Lower lobe of right lung (tissue), 2 donors: Measurements from ENCODE around the gene KAT6B. TPM values are rescaled to one million over a fixed set of nuclear protein-coding genes. Genes with fewer than 3 reads are reported as not detected.

ENCODE experiments used
- ATAC-seq, 2 donors: fragments of 200-7000 bp; cut with Tn5 transposase; one replicate each; pipeline ENCODE4 v1.9.1; 2020 to 2022; ENCODE audit warnings: mild to moderate bottlenecking in 2 of 2, moderate library complexity in 2 of 2
- DNase-seq: peaks from one replicate; pipeline ENCODE4 v3.0.0-alpha.2; 2020
- H3K27ac ChIP-seq: fragments of 200-600 bp; one replicate; pipeline ENCODE4 v1.8.0; 2022
- H3K27me3 ChIP-seq: fragments of 200-600 bp; one replicate; pipeline ENCODE4 v1.8.0; 2022; ENCODE audit warnings: low read depth
- H3K36me3 ChIP-seq: fragments of 200-600 bp; one replicate; pipeline ENCODE4 v1.8.0; 2022; ENCODE audit warnings: mild to moderate bottlenecking
- H3K4me1 ChIP-seq: fragments of 200-600 bp; one replicate; pipeline ENCODE4 v1.8.0; 2022
- H3K4me3 ChIP-seq: fragments of 200-600 bp; one replicate; pipeline ENCODE4 v1.8.0; 2022; ENCODE audit warnings: mild to moderate bottlenecking
- H3K9me3 ChIP-seq: fragments of 200-600 bp; one replicate; pipeline ENCODE4 v1.8.0; 2022
- intact Hi-C: fragments of 100-400 bp; cut with DNase I; formaldehyde crosslinking; loops from one replicate; pipeline ENCODE4 v1.11.0; 2022
- total RNA-seq: library from RNA; stranded (reverse); fragmentation: NEBNext Ultra II Directional; extraction: Animal tissue kit (Norgen Biotek cat#: 25700); gene quantifications from one replicate; pipeline ENCODE4 v1.2.1, GENCODE V29; 2021
- TF ChIP-seq, protein P1 (sequence below): fragments of 200-600 bp; IDR thresholded peaks from one replicate; pipeline ENCODE4 v1.8.0; 2022; ENCODE audit warnings: antibody characterized with exemption, mild to moderate bottlenecking
- donor health status: DM: no; HTN: yes; CAD: no; lungs with severe emphysema.

KAT6B gene
- total RNA-seq, 1 donor from 2014 or later = 46.3 TPM

DNA sequence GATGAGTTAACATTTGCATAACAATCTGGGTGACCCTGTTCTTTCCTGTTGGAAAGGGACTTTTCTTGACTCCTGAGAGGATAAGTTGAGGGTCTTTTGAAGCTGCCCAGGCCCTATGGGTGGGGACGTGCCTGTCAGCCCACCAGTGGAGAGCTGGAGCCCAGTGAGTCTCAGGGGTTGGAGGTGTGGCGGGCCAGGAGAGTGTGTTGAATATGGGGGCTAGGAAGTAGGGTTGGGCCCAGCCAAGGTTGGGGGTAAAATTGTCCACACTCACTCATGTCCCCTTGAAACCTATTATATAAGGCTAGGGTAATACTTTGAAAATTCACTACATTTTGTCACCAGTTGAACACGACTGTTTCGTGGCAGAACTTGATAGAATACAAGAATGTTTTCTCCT lies 17.9 kb upstream of the KAT6B start:
- intact Hi-C loops = no loop called here
- DNase-seq = no peak
- no peak for ATAC-seq
- no peak overlapping the region for H3K27ac ChIP-seq
- H3K4me1 ChIP-seq = no peaks in the 10 kb centered on the region
- no peaks in the 10 kb centered on the region for H3K27me3 ChIP-seq
- no peaks in the 10 kb centered on the region for H3K9me3 ChIP-seq
- TF ChIP-seq, protein P1, sequence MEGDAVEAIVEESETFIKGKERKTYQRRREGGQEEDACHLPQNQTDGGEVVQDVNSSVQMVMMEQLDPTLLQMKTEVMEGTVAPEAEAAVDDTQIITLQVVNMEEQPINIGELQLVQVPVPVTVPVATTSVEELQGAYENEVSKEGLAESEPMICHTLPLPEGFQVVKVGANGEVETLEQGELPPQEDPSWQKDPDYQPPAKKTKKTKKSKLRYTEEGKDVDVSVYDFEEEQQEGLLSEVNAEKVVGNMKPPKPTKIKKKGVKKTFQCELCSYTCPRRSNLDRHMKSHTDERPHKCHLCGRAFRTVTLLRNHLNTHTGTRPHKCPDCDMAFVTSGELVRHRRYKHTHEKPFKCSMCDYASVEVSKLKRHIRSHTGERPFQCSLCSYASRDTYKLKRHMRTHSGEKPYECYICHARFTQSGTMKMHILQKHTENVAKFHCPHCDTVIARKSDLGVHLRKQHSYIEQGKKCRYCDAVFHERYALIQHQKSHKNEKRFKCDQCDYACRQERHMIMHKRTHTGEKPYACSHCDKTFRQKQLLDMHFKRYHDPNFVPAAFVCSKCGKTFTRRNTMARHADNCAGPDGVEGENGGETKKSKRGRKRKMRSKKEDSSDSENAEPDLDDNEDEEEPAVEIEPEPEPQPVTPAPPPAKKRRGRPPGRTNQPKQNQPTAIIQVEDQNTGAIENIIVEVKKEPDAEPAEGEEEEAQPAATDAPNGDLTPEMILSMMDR = no peak
- H3K4me3 ChIP-seq = no peak overlapping the region
- H3K36me3 ChIP-seq = no peaks in the 10 kb centered on the region

DNA sequence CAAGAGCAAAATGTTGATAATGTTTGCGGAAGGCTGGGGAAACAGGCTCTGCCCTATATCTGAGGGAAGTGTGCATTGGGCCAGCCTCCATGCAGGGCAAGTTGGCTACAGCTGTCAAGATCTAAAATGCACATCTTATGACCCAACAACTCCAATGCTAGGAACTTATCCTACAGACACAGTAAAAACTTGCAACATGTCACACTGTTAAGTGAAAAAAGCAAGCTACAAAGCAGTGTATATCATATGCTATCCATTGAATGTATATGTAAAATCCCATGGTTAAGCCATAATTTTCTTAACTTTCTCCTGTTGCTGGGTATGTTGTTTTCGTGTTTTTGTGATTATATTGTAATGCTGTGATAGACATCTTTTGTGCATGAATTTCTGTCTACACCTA lies 16.3 kb upstream of the KAT6B start:
- TF ChIP-seq, protein P1 = no peak
- no peaks in the 10 kb centered on the region for H3K9me3 ChIP-seq
- H3K4me1 ChIP-seq = no peaks in the 10 kb centered on the region
- ATAC-seq (no peak), DNase-seq (no peak)
- intact Hi-C loops = no loop called here
- no peaks in the 10 kb centered on the region for H3K36me3 ChIP-seq
- no peaks in the 10 kb centered on the region for H3K27me3 ChIP-seq
- no peak overlapping the region for H3K27ac ChIP-seq
- H3K4me3 ChIP-seq = no peak overlapping the region

DNA sequence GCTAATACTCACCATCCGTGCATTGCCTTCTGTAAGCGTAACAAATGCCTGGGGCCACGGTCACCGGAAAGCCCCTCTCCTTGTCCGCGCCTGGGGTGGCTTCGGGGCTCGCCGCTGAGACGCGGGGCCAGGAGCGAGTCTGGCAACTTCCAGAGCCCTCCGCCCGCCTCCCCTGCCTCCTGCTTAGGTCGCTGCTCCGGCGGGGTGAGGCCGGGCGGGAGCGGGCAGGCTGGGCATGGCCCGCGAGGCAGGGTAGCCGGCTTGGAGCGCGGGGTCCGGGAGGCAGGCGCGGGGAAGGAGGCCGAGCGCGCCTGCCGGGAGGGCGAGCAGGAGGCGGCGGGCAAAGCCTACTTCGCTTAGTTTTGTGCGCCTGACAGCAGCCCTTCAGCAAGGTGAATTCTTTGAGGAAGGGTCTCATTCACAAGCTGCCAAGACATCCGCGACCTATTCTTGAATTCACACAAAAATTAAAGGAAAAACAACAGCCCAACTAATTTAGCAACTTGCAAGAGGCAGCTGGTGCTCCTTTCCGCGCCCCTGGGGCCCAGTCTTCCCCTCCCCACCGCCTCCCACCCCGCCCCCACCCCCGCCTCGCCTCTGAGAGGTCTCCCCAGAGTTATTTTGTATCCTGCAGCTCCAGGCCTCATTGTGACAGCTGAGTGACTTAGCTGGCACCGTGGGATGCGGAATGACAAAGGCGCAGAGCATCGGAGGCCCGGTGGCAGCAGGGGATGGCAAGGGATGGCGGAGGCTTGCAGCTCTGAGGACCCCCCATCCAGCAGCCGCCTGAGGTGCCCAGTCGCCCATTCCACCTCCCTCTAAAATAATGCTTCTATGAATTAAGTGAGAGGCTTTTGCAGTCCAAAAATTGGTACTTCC lies 12.8 kb upstream of the KAT6B start:
- intact Hi-C loops = no loop called here
- H3K9me3 ChIP-seq = no peaks in the 10 kb centered on the region
- no peak for ATAC-seq

DNA sequence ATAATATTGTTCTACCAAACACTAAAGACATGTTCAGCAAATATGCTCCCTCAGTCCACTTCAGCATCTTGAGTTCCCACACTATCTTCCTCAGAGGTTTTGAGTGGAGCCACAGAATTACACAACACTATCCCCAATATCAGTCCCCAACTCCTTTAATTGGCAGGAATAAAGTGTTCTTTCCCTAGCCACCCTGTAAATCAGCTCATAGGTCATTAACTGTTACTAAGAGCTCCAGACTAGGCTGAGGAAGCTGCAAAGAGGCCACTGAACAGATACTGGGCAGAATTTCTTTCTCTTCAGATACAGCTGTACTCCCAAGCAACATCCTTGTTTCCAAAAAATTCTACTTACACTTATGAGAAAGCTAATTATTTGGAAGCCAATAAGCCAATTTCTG lies 11.6 kb upstream of the KAT6B start:
- intact Hi-C loops = no loop called here
- H3K36me3 ChIP-seq = no peaks in the 10 kb centered on the region
- H3K27me3 ChIP-seq = no peaks in the 10 kb centered on the region
- H3K27ac ChIP-seq = no peak overlapping the region
- ATAC-seq = peak in 1 of 2 donors; percentile 14
- no peaks in the 10 kb centered on the region for H3K9me3 ChIP-seq
- no peak for DNase-seq
- no peaks in the 10 kb centered on the region for H3K4me1 ChIP-seq
- TF ChIP-seq, protein P1 = no peak
- no peak overlapping the region for H3K4me3 ChIP-seq

More for the DNA sequence above, 12.8 kb upstream of the KAT6B start:
- Histone ChIP-seq H3K36me3 (no peaks in the 10 kb centered on the region), H3K4me1 (no peaks in the 10 kb centered on the region), H3K27me3 (no peaks in the 10 kb centered on the region), H3K4me3 (no peak overlapping the region), H3K27ac (no peak overlapping the region)
- no peak for DNase-seq
- TF ChIP-seq, protein P1 = no peak

DNA sequence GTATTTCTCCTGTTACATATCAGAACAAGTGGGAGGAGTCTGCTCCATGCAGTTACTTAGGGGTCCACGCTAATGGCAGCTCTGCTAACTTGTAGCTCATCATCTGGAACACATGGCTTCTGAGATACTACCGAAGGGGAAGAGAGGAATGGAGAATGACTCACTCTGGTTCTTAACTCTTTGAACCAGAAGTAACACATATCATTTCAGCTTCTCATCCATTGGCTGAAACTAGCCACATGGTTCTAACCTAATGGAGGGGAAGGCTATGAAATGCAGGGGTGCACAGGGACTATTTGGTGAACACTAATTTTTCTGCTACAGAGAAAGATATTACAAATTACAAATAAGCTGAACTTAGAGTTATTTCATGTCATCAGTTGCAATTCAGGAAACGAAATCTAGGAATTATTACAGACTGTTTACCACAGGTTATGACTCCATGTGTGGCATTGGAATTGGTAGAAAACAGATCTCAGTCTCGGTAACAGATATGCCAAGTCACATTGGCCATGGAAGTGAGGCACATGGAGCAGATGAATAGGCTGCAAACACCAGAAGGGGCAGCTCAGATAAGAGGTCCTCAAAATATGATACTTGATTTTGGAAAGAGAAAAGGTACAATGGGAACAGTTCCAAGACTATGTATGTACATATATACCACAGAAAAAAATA lies 9.4 kb upstream of the KAT6B start:
- TF ChIP-seq, protein P1 = no peak
- H3K4me3 ChIP-seq = no peak overlapping the region
- no peak for DNase-seq
- intact Hi-C loops = no loop called here
- H3K27me3 ChIP-seq = no peaks in the 10 kb centered on the region
- no peaks in the 10 kb centered on the region for H3K9me3 ChIP-seq
- H3K36me3 ChIP-seq = no peaks in the 10 kb centered on the region
- ATAC-seq = no peak
- no peak overlapping the region for H3K27ac ChIP-seq
- peaks cover 11% of the 10 kb centered on the region for H3K4me1 ChIP-seq
